ENCODE measurements around the gene LRRN4.

Gene LRRN4

DNA sequence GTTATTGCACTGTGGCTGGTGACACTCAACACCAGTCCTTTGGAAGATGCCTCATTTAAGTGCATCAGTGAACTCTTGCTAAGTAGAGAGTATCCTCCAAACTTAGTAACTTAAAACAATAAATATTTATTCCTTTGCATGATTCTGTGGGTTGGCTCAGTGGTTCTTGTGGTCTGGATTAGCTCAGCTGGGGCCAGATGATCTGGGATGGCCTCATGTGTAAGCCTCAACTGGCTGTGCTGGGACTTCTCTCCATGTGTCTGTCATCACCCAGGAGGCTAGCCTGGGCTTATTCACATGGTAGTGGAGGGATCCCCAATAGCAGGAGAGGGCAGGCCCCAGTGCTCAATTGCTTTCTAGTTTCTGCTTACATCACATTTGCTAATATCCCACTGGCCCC is 8.3 kb downstream of the LRRN4 start:
- H3K79me2 ChIP-seq (ENCODE audit: low read length), result no peaks in the 10 kb centered on the region
- H3K4me1 ChIP-seq (ENCODE audit: low read length), result no peaks in the 10 kb centered on the region
- no peak overlapping the region for H3K27ac ChIP-seq (ENCODE audit: low read length)
- H3K4me3 ChIP-seq (ENCODE audit: low read length), result no peak overlapping the region
- no peak overlapping the region for H2AFZ ChIP-seq (ENCODE audit: low read depth, low read length)
- 0 out of 2 replicates have a peak, but pooled peaks cover 2% of the 10 kb centered on the region for H3K27me3 ChIP-seq (ENCODE audit: low read depth, low read length)
- H3K9ac ChIP-seq (ENCODE audit: low read length), result no peak overlapping the region
- peaks cover 18% of the 10 kb centered on the region for H3K36me3 ChIP-seq (replicated peaks; ENCODE audit: low read depth, low read length)
- no peaks in the 10 kb centered on the region for H4K20me1 ChIP-seq (ENCODE audit: insufficient read depth, low read length)
- H3K4me2 ChIP-seq (ENCODE audit: low read length), result no peak overlapping the region
- TF ChIP-seq EZH2phosphoT487 (IDR thresholded peaks at IDR 0.05; ENCODE audit: low read depth), result no peak
- TF ChIP-seq, protein P1, sequence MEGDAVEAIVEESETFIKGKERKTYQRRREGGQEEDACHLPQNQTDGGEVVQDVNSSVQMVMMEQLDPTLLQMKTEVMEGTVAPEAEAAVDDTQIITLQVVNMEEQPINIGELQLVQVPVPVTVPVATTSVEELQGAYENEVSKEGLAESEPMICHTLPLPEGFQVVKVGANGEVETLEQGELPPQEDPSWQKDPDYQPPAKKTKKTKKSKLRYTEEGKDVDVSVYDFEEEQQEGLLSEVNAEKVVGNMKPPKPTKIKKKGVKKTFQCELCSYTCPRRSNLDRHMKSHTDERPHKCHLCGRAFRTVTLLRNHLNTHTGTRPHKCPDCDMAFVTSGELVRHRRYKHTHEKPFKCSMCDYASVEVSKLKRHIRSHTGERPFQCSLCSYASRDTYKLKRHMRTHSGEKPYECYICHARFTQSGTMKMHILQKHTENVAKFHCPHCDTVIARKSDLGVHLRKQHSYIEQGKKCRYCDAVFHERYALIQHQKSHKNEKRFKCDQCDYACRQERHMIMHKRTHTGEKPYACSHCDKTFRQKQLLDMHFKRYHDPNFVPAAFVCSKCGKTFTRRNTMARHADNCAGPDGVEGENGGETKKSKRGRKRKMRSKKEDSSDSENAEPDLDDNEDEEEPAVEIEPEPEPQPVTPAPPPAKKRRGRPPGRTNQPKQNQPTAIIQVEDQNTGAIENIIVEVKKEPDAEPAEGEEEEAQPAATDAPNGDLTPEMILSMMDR (IDR thresholded peaks at IDR 0.05; ENCODE audit: low read depth, low read length), result no peak
- H3K9me3 ChIP-seq (ENCODE audit: insufficient read depth, low read length), result no peaks in the 10 kb centered on the region

DNA sequence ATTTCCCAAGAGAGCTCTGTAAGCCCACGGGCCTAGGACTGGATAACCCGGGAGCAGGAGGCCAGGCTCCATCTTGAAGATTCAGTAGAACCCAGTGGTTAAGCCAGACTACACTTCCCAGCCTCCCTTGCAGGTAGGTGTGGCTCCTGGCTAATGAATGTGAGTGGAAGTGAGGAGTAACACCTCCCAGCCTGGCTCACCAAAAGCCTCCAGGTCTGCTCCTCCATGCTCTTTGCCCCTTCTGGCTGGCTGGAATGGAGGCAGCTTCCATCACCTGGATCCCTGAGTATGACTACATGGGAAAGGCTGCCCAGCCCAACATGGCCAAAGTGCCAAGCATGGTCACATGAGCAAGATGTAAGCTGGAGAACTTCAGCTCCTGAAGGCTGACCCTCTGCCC is 9.7 kb downstream of the LRRN4 start:
- H3K79me2 ChIP-seq (ENCODE audit: low read length), result no peaks in the 10 kb centered on the region
- no peak overlapping the region for H2AFZ ChIP-seq (ENCODE audit: low read depth, low read length)
- no peaks in the 10 kb centered on the region for H3K9me3 ChIP-seq (ENCODE audit: insufficient read depth, low read length)
- TF ChIP-seq EZH2phosphoT487 (IDR thresholded peaks at IDR 0.05; ENCODE audit: low read depth), result no peak
- TF ChIP-seq, protein P1 (IDR thresholded peaks at IDR 0.05; ENCODE audit: low read depth, low read length), result no peak
- no peak overlapping the region for H3K9ac ChIP-seq (ENCODE audit: low read length)
- H3K4me3 ChIP-seq (ENCODE audit: low read length), result no peak overlapping the region
- H4K20me1 ChIP-seq (ENCODE audit: insufficient read depth, low read length), result no peaks in the 10 kb centered on the region
- no peaks in the 10 kb centered on the region for H3K27me3 ChIP-seq (ENCODE audit: low read depth, low read length)
- H3K4me1 ChIP-seq (ENCODE audit: low read length), result no peaks in the 10 kb centered on the region
- H3K4me2 ChIP-seq (ENCODE audit: low read length), result no peak overlapping the region
- H3K36me3 ChIP-seq (replicated peaks; ENCODE audit: low read depth, low read length), result peaks cover 30% of the 10 kb centered on the region
- no peak overlapping the region for H3K27ac ChIP-seq (ENCODE audit: low read length)

DNA sequence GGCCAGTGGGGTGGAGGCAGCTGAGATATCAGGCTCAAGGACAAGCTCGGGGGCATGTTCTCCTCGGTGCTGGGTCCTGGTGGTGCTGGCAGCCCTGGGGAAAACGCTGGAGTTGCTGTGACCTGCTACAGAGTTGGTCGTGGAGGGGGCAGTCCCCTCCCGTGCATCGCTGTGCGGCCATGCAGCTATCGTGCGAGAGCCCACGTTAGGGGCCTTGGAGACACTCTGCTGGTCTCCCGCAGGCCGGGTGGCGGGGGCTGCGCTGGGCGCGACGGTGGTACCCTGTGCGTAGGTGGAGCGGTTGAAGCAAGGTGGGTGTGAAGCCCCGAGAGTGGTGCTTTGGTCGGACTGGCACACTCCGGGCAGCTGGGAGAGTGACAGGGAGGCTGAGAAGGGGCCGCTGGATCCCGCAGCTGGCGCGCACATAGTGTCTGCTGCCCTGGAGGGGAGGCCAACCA is 12.0 kb downstream of the LRRN4 start:
- Histone ChIP-seq H4K20me1 (ENCODE audit: insufficient read depth, low read length) (no peaks in the 10 kb centered on the region), H3K36me3 (replicated peaks; ENCODE audit: low read depth, low read length) (peaks cover 44% of the 10 kb centered on the region), H3K27ac (ENCODE audit: low read length) (no peak overlapping the region), H3K4me3 (ENCODE audit: low read length) (no peak overlapping the region), H3K4me1 (ENCODE audit: low read length) (no peaks in the 10 kb centered on the region), H3K79me2 (ENCODE audit: low read length) (no peaks in the 10 kb centered on the region), H3K4me2 (ENCODE audit: low read length) (no peak overlapping the region), H2AFZ (ENCODE audit: low read depth, low read length) (no peak overlapping the region), H3K27me3 (ENCODE audit: low read depth, low read length) (no peaks in the 10 kb centered on the region), H3K9ac (ENCODE audit: low read length) (no peak overlapping the region), H3K9me3 (ENCODE audit: insufficient read depth, low read length) (no peaks in the 10 kb centered on the region)
- TF ChIP-seq EZH2phosphoT487 (IDR thresholded peaks at IDR 0.05; ENCODE audit: low read depth), result no peak
- TF ChIP-seq, protein P1 (IDR thresholded peaks at IDR 0.05; ENCODE audit: low read depth, low read length), result no peak

DNA sequence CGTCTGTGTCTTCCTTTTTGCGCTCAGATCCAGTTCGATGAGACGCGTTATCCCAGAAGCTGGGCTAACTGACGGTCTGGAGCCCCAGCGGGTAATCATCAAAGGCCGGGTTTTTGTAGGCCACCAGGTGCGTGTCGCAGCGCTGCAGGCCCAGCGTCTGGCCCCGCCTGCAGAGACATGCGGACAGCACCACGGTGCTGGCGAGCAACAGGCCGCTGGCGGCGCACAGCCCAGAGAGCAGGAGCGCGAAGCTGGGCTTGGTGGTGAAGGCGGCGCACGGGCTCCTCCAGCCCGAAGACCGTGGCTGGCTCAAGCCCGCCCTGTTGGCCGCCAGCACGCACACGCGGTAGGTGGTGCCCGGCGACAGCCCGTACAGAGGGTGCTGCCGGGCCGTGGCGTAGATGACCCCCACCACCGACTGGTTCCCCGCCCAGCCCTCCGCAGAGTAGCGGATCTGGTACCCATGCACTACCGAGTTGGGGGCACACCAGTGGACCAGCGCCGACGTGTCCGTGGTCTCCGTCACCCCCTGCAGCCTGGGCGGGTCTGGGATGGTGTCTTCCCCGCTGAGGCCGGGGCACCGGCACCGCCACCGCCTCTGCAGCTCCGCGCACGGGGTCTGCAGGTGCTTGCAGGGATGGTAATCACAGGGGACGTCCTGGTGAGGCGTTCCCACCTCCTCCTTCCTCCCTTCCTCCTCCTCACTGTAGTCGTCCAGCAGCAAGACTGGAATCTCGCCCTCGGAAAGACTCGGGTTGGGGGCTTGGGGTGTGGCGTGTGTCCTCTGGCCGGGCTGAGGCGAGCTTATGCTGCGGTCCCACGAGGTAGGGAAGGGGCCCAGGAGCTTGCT is 12.7 kb downstream of the LRRN4 start:
- H4K20me1 ChIP-seq (ENCODE audit: insufficient read depth, low read length), result no peaks in the 10 kb centered on the region
- H3K4me3 ChIP-seq (ENCODE audit: low read length), result no peak overlapping the region
- H3K9ac ChIP-seq (ENCODE audit: low read length), result no peak overlapping the region
- no peaks in the 10 kb centered on the region for H3K27me3 ChIP-seq (ENCODE audit: low read depth, low read length)
- no peaks in the 10 kb centered on the region for H3K79me2 ChIP-seq (ENCODE audit: low read length)
- no peaks in the 10 kb centered on the region for H3K4me1 ChIP-seq (ENCODE audit: low read length)
- TF ChIP-seq, protein P1 (IDR thresholded peaks at IDR 0.05; ENCODE audit: low read depth, low read length), result no peak
- no peak for TF ChIP-seq EZH2phosphoT487 (IDR thresholded peaks at IDR 0.05; ENCODE audit: low read depth)
- H3K27ac ChIP-seq (ENCODE audit: low read length), result no peak overlapping the region
- H3K4me2 ChIP-seq (ENCODE audit: low read length), result no peak overlapping the region
- peaks cover 50% of the 10 kb centered on the region for H3K36me3 ChIP-seq (replicated peaks; ENCODE audit: low read depth, low read length)
- H2AFZ ChIP-seq (ENCODE audit: low read depth, low read length), result no peak overlapping the region
- H3K9me3 ChIP-seq (ENCODE audit: insufficient read depth, low read length), result no peaks in the 10 kb centered on the region
